GM23338 (cell line): ENCODE measurements around the gene FBXO47. TPM values are rescaled to one million over a fixed set of nuclear protein-coding genes. Genes with fewer than 3 reads are reported as not detected.
A peak's percentile ranks its signal among the peaks of the same experiment; 100 is the strongest.

Experiments used
- ATAC-seq: fragments of 200-7000 bp; cut with Tn5 transposase; 3 replicates; pipeline ENCODE4 v1.9.1; 2020
- DNase-seq: peaks from one replicate; pipeline ENCODE4 v3.0.0-alpha.2; 2015; ENCODE audit warnings: low spot score
- H2AFZ ChIP-seq: fragments of 200-600 bp; sonication (generic); 2 replicates; pipeline ENCODE4 v1.8.0; 2016; ENCODE audit warnings: antibody characterized with exemption, mild to moderate bottlenecking, moderate library complexity
- H3F3A ChIP-seq: fragments of 200-600 bp; sonication (generic); replicated peaks from 2 replicates; pipeline ENCODE4 v1.8.0; 2017; ENCODE audit warnings: antibody characterized with exemption, mixed run types, low read depth
- H3K27ac ChIP-seq: fragments of 200-600 bp; sonication (generic); 2 replicates; pipeline ENCODE4 v1.6.1; 2016; ENCODE audit warnings: low read depth
- H3K27me3 ChIP-seq: fragments of 200-600 bp; sonication (generic); 2 replicates; pipeline ENCODE4 v1.8.0; 2016; ENCODE audit warnings: mild to moderate bottlenecking, mixed run types, moderate library complexity; ENCODE audit not compliant: insufficient read depth
- H3K36me3 ChIP-seq: fragments of 200-600 bp; sonication (generic); 2 replicates; pipeline ENCODE4 v1.8.0; 2016; ENCODE audit warnings: mild to moderate bottlenecking; ENCODE audit not compliant: insufficient read depth
- H3K4me1 ChIP-seq: fragments of 200-600 bp; sonication (generic); 2 replicates; pipeline ENCODE4 v1.8.0; 2016; ENCODE audit warnings: mild to moderate bottlenecking, moderate library complexity; ENCODE audit not compliant: insufficient read depth
- H3K4me2 ChIP-seq: fragments of 200-600 bp; sonication (generic); 2 replicates; pipeline ENCODE4 v1.7.1; 2017; ENCODE audit warnings: mixed run types
- H3K4me3 ChIP-seq: fragments of 200-600 bp; sonication (generic); 2 replicates; pipeline ENCODE4 v1.6.1; 2016; ENCODE audit warnings: mixed run types
- H3K79me2 ChIP-seq: fragments of 200-600 bp; sonication (generic); replicated peaks from 2 replicates; pipeline ENCODE4 v1.8.0; 2017; ENCODE audit warnings: mild to moderate bottlenecking; ENCODE audit not compliant: insufficient read depth
- H3K9me2 ChIP-seq: fragments of 200-600 bp; sonication (generic); 2 replicates; pipeline ENCODE4 v1.8.0; 2017; ENCODE audit not compliant: insufficient read depth
- H4K20me1 ChIP-seq: fragments of 200-600 bp; sonication (generic); replicated peaks from 2 replicates; pipeline ENCODE4 v1.8.0; 2017; ENCODE audit warnings: mild to moderate bottlenecking; ENCODE audit not compliant: insufficient read depth
- H3K27ac Mint-ChIP-seq: 2 replicates; pipeline ENCODE4 v1.8.0; 2020; ENCODE audit warnings: inconsistent platforms, mild to moderate bottlenecking, moderate library complexity, mixed read lengths
- H3K27me3 Mint-ChIP-seq: 3 replicates; pipeline ENCODE4 v1.8.0; 2022; ENCODE audit warnings: low read depth, mild to moderate bottlenecking, moderate library complexity, mixed read lengths, inconsistent platforms; ENCODE audit not compliant: insufficient read depth, poor library complexity
- H3K36me3 Mint-ChIP-seq: 3 replicates; pipeline ENCODE4 v1.8.0; 2021; ENCODE audit warnings: low read depth, mild to moderate bottlenecking, inconsistent platforms, moderate library complexity, mixed read lengths
- H3K4me1 Mint-ChIP-seq: 3 replicates; pipeline ENCODE4 v1.8.0; 2020; ENCODE audit warnings: mild to moderate bottlenecking, inconsistent platforms, mixed read lengths
- H3K4me3 Mint-ChIP-seq: 3 replicates; pipeline ENCODE4 v1.8.0; 2021; ENCODE audit warnings: moderate library complexity, mild to moderate bottlenecking, inconsistent platforms, mixed read lengths
- H3K9me3 Mint-ChIP-seq: 3 replicates; pipeline ENCODE4 v1.8.0; 2020; ENCODE audit warnings: moderate library complexity, mild to moderate bottlenecking, inconsistent platforms, mixed read lengths
- EZH2 ChIP-seq: fragments of 200-600 bp; sonication (generic); IDR thresholded peaks from one replicate; pipeline ENCODE4 v1.8.0; 2017; ENCODE audit warnings: antibody characterized with exemption, mild to moderate bottlenecking, low read depth; ENCODE audit not compliant: unreplicated experiment
- EZH2phosphoT487 ChIP-seq: fragments of 200-600 bp; sonication (generic); IDR thresholded peaks from one replicate; pipeline ENCODE4 v1.8.1; 2018; ENCODE audit warnings: antibody characterized with exemption; ENCODE audit not compliant: unreplicated experiment
- NANOG ChIP-seq: IDR thresholded peaks from 2 replicates; pipeline ENCODE4 v1.6.1; 2016; ENCODE audit warnings: antibody characterized with exemption, borderline replicate concordance
- STAT1 ChIP-seq: IDR thresholded peaks from one replicate; pipeline ENCODE4 v1.6.1; 2016; ENCODE audit warnings: antibody characterized with exemption; ENCODE audit not compliant: unreplicated experiment
- ZNF114 ChIP-seq: fragments of 250-450 bp; sonication (Bioruptor Pico); IDR thresholded peaks from 2 replicates; pipeline ENCODE4 v1.5.0; 2020; ENCODE audit warnings: mild to moderate bottlenecking, moderate library complexity
- polyA plus RNA-seq: library from polyadenylated mRNA; unstranded; fragments of >200 nt; fragmentation: Nextera tagmentation; extraction: Ambion mirVana; gene quantifications from 2 replicates; pipeline ENCODE4 v1.2.1, GENCODE V29; 2016
- total RNA-seq: library from RNA; depleted of rRNA; stranded (reverse); fragments of >200 nt; shearing (Covaris generic); gene quantifications from 2 replicates; pipeline ENCODE4 v1.2.3, GENCODE V29; 2014
- TF ChIP-seq, protein P1 (sequence below): fragments of 250-450 bp; sonication (Bioruptor Pico); IDR thresholded peaks from 2 replicates; pipeline ENCODE4 v1.5.0; 2020; ENCODE audit warnings: mild to moderate bottlenecking, moderate library complexity
- TF ChIP-seq, protein P2 (sequence below): IDR thresholded peaks from 2 replicates; pipeline ENCODE4 v1.6.1; 2016; ENCODE audit warnings: antibody characterized with exemption
- TF ChIP-seq, protein P3 (sequence below), 2 experiments: fragments of 200-600 bp in 1 of 2; sonication (generic) in 1 of 2; conservative IDR thresholded peaks; 2 replicates each; pipeline versions ENCODE4 v1.5.1 to v1.6.1; 2016 to 2017; ENCODE audit warnings: antibody characterized with exemption in 2 of 2, low read depth in 2 of 2, mild to moderate bottlenecking in 2 of 2, moderate library complexity in 1 of 2

FBXO47 gene
- total and polyA plus RNA-seq, 2 experiments from 2014 or later, result not detected

DNA sequence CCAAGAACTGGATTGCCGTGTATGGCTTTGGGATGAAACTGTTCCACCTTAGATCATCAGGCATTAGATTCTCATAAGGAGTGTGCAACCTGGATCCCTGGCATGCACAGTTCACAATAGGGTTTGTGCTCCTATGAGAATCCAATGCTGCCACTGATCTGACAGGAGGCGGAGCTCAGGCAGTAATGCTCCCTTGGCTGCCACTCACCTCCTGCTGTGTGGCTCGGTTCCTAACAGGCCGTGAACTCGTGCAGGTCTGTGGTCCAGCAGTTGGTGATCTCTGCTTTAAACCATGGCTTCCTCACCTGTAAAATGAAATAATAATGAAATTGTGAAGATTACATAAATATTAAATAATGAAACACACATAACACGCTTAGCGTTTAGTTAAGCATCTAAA, 45.5 kb upstream of the FBXO47 start:
- no peaks in the 10 kb centered on the region for H3K79me2 ChIP-seq
- Mint-ChIP-seq H3K27ac (no peak overlapping the region), H3K9me3 (peaks cover 4% of the 10 kb centered on the region; the same call in 1 of the 3 replicates), H3K4me3 (peak overlapping the region; percentile 66; the same call in 1 of the 3 replicates), H3K36me3 (no peaks in the 10 kb centered on the region), H3K27me3 (peaks cover 3% of the 10 kb centered on the region), H3K4me1 (peaks cover 14% of the 10 kb centered on the region; the same call in 2 of the 3 replicates)
- no peaks in the 10 kb centered on the region for H3F3A ChIP-seq
- H3K36me3 ChIP-seq, result no peaks in the 10 kb centered on the region
- H3K4me2 ChIP-seq, result peak overlapping the region; percentile 79
- H2AFZ ChIP-seq, result no peak overlapping the region
- no peaks in the 10 kb centered on the region for H4K20me1 ChIP-seq
- H3K27ac ChIP-seq, result no peak overlapping the region
- no peaks in the 10 kb centered on the region for H3K9me2 ChIP-seq
- ATAC-seq, result no peak; the same call in 2 of the 3 replicates
- no peaks in the 10 kb centered on the region for H3K27me3 ChIP-seq
- peak overlapping the region; percentile 50; the same call in 1 of the 2 replicates for H3K4me3 ChIP-seq
- peaks cover 16% of the 10 kb centered on the region for H3K4me1 ChIP-seq
- DNase-seq, result no peak
- TF ChIP-seq EZH2phosphoT487, result no peak
- no peak for TF ChIP-seq EZH2
- no peak for TF ChIP-seq ZNF114
- TF ChIP-seq, protein P1, sequence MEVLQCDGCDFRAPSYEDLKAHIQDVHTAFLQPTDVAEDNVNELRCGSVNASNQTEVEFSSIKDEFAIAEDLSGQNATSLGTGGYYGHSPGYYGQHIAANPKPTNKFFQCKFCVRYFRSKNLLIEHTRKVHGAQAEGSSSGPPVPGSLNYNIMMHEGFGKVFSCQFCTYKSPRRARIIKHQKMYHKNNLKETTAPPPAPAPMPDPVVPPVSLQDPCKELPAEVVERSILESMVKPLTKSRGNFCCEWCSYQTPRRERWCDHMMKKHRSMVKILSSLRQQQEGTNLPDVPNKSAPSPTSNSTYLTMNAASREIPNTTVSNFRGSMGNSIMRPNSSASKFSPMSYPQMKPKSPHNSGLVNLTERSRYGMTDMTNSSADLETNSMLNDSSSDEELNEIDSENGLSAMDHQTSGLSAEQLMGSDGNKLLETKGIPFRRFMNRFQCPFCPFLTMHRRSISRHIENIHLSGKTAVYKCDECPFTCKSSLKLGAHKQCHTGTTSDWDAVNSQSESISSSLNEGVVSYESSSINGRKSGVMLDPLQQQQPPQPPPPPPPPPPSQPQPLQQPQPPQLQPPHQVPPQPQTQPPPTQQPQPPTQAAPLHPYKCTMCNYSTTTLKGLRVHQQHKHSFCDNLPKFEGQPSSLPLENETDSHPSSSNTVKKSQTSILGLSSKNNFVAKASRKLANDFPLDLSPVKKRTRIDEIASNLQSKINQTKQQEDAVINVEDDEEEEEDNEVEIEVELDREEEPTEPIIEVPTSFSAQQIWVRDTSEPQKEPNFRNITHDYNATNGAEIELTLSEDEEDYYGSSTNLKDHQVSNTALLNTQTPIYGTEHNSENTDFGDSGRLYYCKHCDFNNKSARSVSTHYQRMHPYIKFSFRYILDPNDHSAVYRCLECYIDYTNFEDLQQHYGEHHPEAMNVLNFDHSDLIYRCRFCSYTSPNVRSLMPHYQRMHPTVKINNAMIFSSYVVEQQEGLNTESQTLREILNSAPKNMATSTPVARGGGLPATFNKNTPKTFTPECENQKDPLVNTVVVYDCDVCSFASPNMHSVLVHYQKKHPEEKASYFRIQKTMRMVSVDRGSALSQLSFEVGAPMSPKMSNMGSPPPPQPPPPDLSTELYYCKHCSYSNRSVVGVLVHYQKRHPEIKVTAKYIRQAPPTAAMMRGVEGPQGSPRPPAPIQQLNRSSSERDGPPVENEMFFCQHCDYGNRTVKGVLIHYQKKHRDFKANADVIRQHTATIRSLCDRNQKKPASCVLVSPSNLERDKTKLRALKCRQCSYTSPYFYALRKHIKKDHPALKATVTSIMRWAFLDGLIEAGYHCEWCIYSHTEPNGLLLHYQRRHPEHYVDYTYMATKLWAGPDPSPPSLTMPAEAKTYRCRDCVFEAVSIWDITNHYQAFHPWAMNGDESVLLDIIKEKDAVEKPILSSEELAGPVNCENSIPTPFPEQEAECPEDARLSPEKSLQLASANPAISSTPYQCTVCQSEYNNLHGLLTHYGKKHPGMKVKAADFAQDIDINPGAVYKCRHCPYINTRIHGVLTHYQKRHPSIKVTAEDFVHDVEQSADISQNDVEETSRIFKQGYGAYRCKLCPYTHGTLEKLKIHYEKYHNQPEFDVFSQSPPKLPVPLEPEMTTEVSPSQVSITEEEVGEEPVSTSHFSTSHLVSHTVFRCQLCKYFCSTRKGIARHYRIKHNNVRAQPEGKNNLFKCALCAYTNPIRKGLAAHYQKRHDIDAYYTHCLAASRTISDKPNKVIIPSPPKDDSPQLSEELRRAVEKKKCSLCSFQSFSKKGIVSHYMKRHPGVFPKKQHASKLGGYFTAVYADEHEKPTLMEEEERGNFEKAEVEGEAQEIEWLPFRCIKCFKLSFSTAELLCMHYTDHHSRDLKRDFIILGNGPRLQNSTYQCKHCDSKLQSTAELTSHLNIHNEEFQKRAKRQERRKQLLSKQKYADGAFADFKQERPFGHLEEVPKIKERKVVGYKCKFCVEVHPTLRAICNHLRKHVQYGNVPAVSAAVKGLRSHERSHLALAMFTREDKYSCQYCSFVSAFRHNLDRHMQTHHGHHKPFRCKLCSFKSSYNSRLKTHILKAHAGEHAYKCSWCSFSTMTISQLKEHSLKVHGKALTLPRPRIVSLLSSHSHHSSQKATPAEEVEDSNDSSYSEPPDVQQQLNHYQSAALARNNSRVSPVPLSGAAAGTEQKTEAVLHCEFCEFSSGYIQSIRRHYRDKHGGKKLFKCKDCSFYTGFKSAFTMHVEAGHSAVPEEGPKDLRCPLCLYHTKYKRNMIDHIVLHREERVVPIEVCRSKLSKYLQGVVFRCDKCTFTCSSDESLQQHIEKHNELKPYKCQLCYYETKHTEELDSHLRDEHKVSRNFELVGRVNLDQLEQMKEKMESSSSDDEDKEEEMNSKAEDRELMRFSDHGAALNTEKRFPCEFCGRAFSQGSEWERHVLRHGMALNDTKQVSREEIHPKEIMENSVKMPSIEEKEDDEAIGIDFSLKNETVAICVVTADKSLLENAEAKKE (CRISPR knock-in tag), result no peak
- TF ChIP-seq, protein P2, sequence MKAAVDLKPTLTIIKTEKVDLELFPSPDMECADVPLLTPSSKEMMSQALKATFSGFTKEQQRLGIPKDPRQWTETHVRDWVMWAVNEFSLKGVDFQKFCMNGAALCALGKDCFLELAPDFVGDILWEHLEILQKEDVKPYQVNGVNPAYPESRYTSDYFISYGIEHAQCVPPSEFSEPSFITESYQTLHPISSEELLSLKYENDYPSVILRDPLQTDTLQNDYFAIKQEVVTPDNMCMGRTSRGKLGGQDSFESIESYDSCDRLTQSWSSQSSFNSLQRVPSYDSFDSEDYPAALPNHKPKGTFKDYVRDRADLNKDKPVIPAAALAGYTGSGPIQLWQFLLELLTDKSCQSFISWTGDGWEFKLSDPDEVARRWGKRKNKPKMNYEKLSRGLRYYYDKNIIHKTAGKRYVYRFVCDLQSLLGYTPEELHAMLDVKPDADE, result no peak
- no peak for TF ChIP-seq NANOG
- TF ChIP-seq, protein P3, sequence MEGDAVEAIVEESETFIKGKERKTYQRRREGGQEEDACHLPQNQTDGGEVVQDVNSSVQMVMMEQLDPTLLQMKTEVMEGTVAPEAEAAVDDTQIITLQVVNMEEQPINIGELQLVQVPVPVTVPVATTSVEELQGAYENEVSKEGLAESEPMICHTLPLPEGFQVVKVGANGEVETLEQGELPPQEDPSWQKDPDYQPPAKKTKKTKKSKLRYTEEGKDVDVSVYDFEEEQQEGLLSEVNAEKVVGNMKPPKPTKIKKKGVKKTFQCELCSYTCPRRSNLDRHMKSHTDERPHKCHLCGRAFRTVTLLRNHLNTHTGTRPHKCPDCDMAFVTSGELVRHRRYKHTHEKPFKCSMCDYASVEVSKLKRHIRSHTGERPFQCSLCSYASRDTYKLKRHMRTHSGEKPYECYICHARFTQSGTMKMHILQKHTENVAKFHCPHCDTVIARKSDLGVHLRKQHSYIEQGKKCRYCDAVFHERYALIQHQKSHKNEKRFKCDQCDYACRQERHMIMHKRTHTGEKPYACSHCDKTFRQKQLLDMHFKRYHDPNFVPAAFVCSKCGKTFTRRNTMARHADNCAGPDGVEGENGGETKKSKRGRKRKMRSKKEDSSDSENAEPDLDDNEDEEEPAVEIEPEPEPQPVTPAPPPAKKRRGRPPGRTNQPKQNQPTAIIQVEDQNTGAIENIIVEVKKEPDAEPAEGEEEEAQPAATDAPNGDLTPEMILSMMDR (conservative IDR thresholded peaks at IDR 0.05; ENCODE audit: low read depth in 2 of 2), result no peak
- TF ChIP-seq STAT1, result no peak
